Activated CD4-positive, CD25-positive, alpha-beta regulatory T cell treated with anti-CD3 and anti-CD28 coated beads, Interleukin-2, amount 50 U/mL, for 24 hours (primary cell): ENCODE results near the gene POLR2C.
A peak's percentile ranks its signal among the peaks of the same experiment; 100 is the strongest.
"Not testable (repeated sequence)": the region's sequence is repeated elsewhere in the genome, so short reads cannot be mapped to it uniquely, and the experiment has no call there.

ENCODE experiments used
- ATAC-seq, 2 donors: fragments of 150-1000 bp; cut with Tn5 transposase; one replicate each; pipeline ENCODE4 v1.10.0; 2021; ENCODE audit warnings: mild to moderate bottlenecking in 1 of 2, moderate library complexity in 1 of 2

Gene POLR2C

DNA sequence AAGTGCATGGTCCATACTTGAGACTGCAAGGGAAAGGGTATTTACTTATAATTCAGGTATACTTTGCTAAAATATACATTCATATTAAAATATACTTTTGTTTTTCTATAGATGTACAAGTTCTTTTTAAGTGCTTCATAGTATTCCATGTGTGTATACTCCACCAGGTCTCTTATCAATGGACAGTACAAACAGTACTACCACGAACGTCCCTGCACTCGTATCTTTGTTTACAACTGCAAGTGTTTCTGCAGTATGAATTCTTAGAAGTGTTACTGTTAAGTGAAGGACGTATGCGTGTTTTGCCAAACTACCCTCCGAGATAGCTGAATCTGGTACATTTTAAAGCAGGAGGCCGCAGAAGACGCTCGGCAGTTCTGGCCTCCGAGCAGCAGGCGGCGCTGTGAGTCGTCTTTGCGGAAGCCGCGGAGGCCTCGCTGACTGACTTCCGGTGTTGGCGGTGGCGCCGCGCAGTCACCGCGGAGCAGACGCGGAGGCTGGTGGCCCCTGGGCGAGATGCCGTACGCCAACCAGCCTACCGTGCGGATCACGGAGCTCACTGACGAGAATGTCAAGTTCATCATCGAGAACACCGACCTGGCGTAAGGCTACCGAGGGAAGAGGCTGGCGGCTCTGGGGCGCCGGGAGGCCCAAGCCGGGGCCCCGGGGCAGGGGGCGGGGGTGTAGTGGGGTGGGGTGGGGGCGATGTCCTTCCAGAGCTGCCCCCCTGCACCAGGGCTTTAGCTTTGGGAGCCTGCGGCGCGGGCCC, at the start of gene POLR2C:
Gene POLR2C (plus strand): TSS at position 471 of the 769 bp plus-strand sequence. CDS start 46 bp downstream, at position 517.
- peak; percentile 93 to 97 for ATAC-seq

DNA sequence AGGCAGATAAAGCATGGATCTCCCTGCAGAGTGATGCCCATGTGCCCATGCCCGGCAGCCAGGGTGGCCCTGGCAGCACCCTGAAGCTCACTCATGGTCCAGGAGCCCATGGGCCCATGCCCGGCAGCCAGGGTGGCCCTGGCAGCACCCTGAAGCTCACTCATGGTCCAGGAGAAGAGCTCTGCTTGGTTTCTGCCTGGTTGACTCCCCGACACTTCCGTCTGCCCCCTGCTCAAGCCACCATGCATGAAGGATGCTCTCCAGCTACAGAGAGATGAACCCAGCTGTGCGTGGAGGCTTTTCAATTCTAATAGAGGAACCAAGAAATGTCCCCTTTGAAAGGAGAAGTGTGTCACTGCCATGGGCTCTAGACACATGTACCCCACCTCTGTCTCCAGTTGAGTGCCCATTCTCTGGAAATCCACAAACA, 49.2 kb upstream of the POLR2C start:
- peak in 1 of 2 donors; percentile 21 for ATAC-seq

DNA sequence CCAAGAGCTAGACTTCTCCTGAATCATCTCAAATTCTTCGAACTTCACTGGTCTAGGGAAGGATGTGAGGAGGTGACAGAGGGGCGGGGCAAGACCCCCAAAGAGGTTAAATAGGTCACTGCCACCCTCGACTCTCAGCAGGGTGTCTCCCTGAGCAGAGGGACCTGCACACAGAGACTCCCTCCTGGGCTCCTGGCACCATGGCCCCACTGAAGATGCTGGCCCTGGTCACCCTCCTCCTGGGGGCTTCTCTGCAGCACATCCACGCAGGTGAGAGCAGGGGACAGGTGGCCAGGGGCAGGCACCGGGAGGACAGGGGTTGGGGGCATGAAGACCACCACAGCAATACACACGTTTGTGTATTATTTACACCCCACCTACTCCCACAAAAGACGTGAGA, 48.7 kb upstream of the POLR2C start:
- no peak for ATAC-seq

DNA sequence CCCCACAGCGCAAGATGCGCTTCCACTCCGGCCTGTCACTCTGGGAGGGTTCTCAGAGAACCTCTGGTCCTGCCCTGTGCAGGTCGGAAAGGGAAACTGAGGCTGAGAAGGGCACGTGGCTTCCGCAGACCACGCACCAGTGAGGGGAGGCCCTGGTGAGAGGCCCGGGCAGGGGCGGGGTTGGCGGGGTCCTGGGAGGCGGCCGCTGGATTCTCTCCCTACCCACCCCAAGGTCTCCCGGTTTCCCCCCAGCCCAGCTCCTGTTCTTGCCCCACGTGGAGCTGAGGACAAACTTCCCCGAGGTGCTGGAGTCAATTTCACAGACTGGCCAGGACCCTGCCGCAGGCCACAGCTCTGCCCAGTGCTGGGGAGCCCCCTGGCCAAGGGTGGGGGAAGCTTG, 46.4 kb upstream of the POLR2C start:
- no peak for ATAC-seq

DNA sequence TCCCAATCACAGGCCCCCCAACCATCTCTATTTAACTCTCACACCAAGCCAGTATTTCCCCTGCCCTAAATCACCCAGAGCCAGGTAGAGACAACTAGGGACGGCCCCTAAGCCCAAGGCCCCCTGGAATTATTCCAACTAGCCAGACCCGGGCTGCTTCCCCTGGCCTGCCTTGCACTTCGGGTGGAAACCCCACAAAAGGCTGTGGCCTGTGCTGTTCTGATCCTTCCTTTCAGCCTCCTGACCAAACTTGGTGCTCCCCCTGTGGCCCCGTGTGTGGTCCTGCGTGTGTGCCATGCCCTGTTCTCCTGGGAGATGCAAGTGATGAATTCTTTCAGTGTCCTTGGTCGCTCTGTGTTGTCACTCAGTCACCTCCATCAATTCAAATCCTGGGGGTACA, 43.0 kb upstream of the POLR2C start:
- no peak for ATAC-seq

DNA sequence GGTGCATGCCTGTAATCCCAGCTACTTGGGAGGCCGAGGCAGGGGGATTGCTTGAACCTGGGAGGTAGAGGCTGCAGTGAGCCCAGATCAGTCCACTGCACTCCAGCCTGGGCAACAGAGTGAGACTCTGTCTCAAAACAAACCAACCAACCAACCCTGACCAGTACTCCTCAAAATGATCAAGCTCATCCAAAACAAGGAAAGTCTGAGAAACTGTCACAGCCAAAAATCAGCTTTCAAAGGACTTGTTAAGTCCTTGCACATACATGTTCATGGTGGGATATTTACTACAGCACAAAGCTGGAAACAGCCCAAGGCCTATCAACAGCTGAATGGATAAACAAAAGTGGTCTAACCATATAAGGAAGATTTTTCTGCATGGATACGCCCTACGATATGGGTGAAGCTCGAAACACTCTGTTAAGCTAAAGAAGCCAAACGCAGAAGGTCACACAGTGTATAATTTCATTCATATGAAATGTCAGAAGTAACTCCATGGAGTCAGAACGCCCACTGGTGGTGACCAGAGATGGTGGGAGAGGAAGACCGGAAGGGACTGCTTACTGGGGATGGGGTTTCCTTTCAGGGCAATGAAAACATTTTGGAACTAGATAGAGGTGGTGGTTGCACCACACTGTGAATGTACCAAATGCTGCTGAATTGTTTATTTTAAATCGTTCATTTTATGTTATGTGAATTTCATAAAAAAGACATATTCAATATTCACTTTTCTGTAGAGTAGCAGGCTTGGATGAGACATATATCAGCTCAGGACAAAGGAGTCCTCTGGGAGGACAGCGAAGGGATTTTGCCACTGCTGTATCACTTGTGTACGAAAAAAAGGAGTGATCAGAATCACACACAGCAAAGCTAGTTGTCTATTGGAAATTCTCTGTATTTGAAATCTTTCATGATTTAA, 40.2 kb upstream of the POLR2C start:
- no peak for ATAC-seq

DNA sequence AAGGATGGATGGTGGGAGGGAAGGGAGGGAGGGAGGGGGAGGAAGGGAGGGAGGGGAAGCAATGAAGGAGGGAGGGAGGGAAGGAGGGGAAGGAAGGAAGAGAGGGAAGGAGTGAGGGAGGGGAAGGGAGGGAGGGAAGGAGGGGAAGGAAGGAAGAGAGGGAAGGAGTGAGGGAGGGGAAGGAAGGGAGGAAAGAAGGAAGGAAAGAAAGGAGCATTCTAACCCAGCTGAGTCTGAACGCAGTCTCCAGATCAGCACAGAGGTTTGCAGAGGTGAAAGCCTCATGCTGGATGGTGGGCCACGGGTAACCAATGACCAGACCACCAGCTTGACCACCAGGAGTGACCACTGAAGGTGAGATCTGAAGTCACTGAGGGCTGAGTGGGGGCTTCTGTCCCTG, 39.3 kb upstream of the POLR2C start:
- no peak for ATAC-seq

DNA sequence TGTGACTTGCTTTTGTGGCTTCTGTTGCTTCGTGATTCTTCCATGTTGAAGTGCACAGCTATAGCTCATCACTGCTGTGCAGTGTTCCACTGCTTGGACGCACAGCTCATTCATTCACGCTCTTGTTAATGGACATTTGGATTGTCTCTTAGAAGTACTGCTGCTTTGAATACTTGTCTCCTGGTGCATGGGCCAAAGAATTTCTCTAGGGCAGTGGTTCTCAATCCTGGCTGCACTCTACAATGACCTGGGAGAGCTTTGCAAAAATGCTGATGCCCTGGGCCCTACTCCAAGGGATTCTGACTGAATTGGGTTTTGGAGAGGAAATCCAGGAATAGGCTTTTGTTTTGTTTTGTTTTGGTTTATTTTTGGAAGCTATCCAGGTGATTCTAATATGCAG, 37.9 kb upstream of the POLR2C start:
- ATAC-seq = no peak

DNA sequence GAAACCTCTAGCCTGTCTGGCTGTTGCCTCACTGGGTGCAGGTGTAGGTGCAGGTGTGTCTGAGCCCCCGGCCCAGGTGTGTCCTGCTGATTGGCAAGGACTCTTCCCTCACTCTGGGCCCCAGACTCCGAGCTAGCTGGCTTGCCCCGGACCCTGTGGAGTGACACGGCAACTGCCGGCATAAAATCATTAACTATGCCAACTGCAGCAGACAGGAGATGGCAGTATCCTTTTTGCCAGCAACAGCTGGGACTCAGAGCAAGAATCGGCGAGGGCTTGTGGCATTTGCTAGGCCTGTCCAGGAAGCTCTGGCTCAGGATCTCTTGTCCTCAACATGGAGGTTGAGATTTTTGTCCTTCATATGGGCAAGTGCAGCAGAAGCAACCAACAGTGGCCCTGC, 36.1 kb upstream of the POLR2C start:
- no peak for ATAC-seq

DNA sequence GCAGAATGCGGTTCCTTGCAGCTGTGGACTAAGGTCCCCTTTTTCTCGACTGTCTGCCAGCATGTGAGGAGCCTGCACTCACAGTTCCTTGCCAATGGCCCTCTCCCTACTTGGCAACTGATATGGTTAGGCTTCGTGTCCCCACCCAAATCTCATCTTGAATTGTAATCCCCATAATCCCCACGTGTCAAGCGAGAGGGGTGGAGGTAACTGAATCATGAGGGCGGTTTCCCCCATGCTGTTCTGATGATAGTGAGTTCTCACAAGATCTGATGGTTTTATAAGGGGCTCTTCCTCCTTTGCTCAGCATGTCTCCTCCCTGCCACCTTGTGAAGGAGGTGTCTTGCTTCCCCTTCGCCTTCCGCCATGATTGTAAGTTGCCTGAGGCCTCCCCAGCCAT, 35.2 kb upstream of the POLR2C start:
- no peak for ATAC-seq

DNA sequence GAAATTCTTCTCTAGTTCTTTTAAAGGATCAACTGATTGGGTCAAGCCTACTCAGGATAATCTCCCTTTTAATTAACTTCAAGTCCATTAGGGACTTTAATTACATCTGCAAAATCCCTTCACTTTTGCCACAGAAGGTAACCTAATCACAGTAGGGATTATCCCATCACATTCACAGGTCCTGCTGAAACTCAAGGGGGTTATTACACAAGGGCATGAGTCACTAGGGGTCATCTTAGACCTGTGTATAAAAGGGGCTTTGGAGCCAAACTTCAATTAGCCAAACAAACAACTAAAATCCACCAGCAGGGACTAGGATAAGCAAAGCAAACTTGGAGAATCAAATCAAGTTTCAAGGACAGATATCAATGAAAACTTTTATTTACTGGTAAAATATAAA, 34.7 kb upstream of the POLR2C start:
- ATAC-seq = no peak

DNA sequence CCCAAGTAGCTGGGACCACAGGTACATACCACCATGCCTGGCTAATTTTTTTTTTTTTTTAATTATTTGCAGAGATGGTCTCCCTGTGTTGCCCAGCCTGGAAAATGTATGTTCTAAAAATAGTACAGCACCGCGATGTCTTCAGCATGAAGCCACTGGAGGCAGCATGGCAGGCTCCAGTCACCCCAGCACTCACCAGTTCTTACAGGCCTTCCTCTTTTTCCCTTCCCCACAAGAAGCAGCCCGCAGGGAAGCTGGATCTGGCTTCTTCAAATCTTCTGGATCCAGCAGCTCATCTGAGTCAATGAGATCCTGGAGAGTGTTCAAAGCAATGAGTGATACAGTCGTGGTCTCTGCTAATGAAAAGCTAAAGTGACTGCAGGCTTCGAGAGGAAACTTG, 31.5 kb upstream of the POLR2C start:
- ATAC-seq = no peak

DNA sequence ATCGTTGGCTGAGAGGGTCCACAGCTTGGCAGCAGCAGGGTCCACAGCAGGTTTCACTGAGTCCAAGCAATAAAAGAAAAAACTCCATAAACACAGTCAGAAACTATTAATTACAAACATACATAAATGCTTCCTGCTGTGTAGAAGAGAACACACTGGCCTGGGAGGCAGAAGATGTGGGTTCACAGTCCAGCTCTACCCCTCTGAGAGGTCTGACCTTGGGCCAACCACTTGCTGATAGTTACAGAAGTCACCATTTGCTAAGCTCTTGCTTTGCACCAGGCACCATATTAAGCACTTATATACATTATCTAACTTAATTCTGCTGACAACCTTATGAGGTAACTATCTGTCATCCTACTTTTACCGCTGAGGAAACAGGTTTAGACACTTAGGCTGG, 30.0 kb upstream of the POLR2C start:
- no peak for ATAC-seq

DNA sequence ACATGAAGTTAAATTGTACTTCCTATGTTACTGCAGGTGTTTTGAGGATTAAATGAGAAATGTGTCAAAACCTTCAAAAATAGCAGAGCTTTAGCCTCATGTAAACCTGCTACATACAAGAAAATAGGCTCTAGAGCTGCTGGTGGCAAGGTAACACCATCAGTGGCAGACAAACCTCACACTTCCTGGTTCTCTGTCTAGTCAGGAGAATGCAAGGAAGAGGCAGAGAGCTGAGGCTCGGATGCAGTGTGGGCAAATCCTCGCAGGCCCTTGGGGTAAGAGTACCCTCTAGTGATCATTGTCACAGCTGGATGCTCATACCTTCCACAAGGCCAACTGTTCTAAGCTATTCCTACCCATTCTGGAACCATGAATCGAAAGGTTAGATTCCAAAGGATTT, 29.5 kb upstream of the POLR2C start:
- ATAC-seq = no peak

DNA sequence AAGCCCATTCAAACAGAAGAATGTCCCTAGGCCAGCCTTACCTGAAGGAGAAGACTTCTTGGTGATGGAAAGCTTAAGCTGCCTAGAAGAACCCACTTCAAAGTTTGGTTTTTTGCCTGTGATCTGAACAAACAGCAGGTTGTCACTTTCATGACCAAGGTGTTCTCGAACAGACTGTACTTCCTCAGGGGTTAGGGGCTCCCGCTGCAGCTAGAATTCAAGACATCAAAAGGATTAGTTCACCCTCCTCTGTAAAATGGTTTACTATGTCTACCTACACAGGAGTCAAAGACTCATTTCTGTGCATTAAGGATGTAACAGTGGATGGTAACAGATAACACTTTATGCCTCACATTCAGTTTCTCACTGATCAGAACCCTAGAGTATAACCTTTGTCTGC, 28.5 kb upstream of the POLR2C start:
- no peak for ATAC-seq

DNA sequence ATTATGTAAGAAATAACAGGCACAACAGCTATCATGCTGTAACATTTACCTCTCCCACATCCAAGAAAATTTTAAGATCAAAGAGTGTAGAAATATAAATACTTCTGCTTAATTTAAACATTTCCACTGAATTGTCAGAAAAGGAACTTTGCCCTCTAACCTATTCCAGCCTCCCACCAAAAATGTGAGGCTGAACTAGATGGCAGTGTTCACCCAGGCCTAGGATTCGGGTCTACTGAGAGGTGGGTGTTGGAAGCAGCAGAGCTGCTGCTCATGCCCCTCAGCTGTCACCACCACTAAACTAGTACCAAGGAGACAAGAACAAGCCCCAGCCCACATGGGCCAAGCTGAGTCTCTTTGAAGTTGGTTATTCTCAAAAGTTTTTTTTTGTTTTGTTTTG, 26.6 kb upstream of the POLR2C start:
- no peak for ATAC-seq

DNA sequence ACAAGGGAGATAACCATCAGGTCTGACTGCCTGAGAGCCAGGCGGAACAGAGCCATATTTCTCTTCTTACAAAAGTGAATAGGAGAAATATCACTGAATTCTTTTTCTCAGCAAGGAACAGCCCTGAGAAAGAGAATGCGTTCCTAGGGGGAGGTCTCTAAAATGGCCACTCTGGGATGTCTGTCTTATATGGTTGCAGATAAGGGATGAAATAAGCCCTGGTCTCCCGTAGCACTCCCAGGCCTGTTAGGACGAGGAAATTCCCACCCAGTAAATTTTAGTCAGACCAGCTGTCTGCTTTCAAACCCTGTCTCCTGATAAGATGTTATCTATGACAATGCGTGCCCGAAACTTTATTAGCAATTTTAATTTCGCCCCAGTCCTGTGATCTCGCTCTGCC, 22.5 kb upstream of the POLR2C start:
- ATAC-seq = not testable (repeated sequence)

DNA sequence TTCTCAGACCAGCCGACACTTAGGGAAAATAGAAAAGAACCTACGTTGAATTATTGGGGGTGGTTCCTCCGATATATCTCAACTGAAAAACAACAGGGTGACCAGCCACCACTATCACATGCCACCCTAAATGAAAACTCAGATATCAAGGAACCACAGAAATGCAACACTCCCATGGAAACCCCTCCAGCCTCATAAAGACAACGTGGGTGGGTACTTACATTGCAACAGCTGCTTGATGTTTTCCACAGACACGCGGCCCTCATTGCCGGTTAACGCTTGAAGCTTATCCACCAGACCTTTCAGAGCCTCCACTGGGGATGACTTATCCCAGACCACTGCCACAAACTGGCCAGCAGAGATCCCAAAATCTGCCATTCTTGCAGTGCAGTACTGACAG, 21.9 kb upstream of the POLR2C start:
- ATAC-seq = not testable (repeated sequence)

DNA sequence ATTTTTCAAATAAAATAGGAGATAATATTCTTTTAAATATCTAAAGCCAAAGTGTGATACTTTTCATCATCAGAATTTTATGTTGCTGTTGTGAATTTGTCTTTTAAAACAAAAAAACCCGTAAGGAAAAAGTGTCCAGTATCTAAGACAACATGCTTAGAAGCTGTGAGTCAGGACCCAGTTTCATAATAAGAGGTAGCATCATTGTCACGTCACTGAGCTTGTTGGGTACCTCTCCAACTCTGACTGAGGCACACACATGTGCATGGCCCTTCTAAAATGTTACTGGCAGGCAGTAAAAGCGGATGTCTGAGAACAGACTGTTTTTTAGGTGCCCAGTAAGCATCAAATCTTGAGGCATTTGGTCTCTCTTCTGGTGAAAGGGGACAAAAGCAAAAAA, 17.8 kb upstream of the POLR2C start:
- no peak for ATAC-seq

DNA sequence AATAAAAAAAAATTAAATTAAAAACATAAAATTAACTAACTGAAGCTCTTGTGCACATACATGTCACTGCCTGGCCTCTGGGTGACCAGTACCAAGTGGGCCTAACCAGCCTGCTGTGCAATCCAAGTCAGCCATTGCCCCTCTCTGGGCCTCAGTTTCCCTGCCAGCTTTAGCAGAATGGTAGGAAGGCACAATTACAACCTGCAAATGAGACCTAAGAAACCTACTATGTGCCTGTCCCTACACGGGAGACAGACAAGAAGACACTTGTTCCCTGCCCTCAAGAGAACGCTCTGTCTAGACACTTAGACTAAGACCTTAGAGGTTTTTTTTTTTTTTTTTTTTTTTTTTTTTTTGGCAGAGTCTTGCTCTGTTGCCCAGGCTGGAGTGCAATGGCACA, 17.0 kb upstream of the POLR2C start:
- ATAC-seq = no peak

DNA sequence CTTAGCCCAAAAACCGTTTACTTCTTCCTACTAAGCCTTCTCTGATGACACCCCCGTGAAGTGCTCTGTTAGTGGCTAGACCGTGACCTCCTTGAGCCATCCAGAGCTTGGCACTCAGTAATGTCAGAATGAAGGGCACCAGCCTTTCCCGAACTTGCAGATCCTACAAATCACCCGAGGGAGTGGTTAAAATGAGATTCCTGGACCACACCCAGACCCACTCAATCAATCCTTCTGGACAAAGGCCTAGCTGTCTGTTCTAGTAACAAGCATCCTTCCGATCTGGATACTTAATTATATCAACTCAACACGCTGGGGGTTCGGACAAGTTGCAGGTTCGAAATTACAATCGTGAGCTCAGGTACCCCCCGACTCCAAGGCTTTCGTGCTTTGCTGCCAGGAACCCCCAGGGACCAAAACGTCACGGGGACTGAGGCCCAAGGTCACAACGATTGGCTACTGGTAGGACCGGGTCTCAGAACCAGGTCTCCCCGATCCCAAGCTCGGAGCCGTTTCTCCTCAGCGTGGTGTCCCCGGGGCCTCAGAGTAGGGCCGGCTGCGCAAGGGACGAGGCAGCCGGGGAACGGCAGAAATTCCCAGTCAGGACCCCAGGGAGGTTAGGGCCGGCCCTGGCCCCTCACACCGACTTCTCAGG, 15.8 kb upstream of the POLR2C start:
- peak; percentile 10 to 18 for ATAC-seq

DNA sequence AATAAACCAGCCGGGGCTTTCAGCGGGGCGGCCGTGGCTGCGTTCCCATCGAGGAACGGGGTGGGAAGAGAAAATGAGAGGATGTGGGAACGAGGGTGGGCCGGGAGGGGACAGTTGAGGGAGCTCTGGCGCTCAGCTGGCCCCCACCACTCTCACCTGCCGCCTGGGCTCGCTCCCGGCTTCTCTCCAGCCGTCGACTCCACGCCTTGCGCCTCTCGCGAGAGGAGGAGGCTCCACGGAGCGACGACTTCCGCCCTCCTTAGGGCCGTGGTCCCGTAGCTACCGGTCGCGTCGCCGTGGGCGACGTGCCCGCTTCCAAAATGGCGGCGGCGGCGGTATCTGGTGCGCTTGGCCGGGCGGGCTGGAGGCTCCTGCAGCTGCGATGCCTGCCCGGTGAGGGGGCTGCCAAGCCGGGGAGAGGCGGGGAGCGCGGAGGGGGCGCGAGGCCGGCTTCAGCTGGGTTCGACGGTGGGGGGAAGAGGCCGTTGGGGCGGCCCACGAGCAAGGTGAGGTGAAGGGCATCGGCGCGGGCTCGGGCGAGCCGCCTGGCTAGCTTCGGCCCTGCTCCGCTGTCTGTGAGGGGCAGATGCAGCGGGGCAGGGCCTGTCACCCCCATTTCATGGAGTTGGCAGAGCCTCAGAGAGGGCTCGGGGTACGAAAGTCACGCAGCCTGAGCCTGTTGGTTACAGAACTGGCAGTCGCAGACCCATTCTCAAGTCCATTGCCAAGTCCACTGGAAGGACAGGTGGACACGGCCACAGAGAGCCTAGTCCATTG, 15.1 kb upstream of the POLR2C start, which contains the start of the genes CIAPIN1 and COQ9:
Gene CIAPIN1 (minus strand): TSS at position 200 of the 777 bp plus-strand sequence. CDS start 6,457 bp downstream, outside the sequence.
Gene COQ9 (plus strand): TSS at position 294 of the 777 bp plus-strand sequence. CDS start 27 bp downstream, at position 321.
- peak; percentile 99 to 100 for ATAC-seq
